HG03108 (cell line): ENCODE data around the gene FOXO3.
"Not testable (repeated sequence)": the region's sequence is repeated elsewhere in the genome, so short reads cannot be mapped to it uniquely, and the experiment has no call there.

ENCODE experiments used
- ATAC-seq: cut with Tn5 transposase; IDR thresholded peaks from one replicate; pipeline ENCODE4 v1.9.1; 2021; ENCODE audit warnings: moderate library complexity; ENCODE audit not compliant: unreplicated experiment

FOXO3 gene

GRCh38 chr6:108560463-108561308 lies at the start of gene FOXO3:
Gene FOXO3 (plus strand): TSS chr6:108560917. CDS start chr6:108561209, 292 bp downstream.
- no peak for ATAC-seq

- ATAC-seq: no peak
Observed at GRCh38 chr6:108518714-108519576, 41.8 kb upstream of the FOXO3 start.

GRCh38 chr6:108521616-108522107 lies 39.1 kb upstream of the FOXO3 start:
- ATAC-seq: no peak

GRCh38 chr6:108523697-108524096 lies 37.0 kb upstream of the FOXO3 start:
- ATAC-seq: no peak

- ATAC-seq: no peak
Observed at GRCh38 chr6:108524528-108525248, 36.0 kb upstream of the FOXO3 start.

GRCh38 chr6:108526739-108527174 lies 34.0 kb upstream of the FOXO3 start:
- ATAC-seq: no peak

GRCh38 chr6:108528878-108529277 lies 31.8 kb upstream of the FOXO3 start:
- no peak for ATAC-seq

GRCh38 chr6:108531332-108531731 lies 29.4 kb upstream of the FOXO3 start:
- no peak for ATAC-seq

GRCh38 chr6:108535114-108535742 lies 25.5 kb upstream of the FOXO3 start:
- no peak for ATAC-seq

GRCh38 chr6:108535920-108536535 lies 24.7 kb upstream of the FOXO3 start:
- ATAC-seq: not testable (repeated sequence)

- ATAC-seq: peak; percentile 54
Observed at GRCh38 chr6:108541843-108542759, 18.6 kb upstream of the FOXO3 start.

- no peak for ATAC-seq
Observed at GRCh38 chr6:108543175-108543940, 17.4 kb upstream of the FOXO3 start.

GRCh38 chr6:108544606-108545005 lies 16.1 kb upstream of the FOXO3 start:
- no peak for ATAC-seq

- no peak for ATAC-seq
Observed at GRCh38 chr6:108546079-108547049, 14.4 kb upstream of the FOXO3 start.

- no peak for ATAC-seq
Observed at GRCh38 chr6:108549241-108549640, 11.5 kb upstream of the FOXO3 start.

- no peak for ATAC-seq
Observed at GRCh38 chr6:108549741-108550140, 11.0 kb upstream of the FOXO3 start.

- ATAC-seq: no peak
Observed at GRCh38 chr6:108550256-108550655, 10.5 kb upstream of the FOXO3 start.
